Cardiac fibroblast (primary cell): Measurements from ENCODE around the gene DHCR24.

Experiments used
- DNase-seq, 2 donors: peaks; one replicate each; pipeline versions ENCODE4 v3.0.0 to v3.0.0-alpha.2; 2010; ENCODE audit warnings: low read depth in 2 of 2
- H3K4me3 ChIP-seq, 2 donors: replicated peaks in 1 of 2; 1 replicate in 1 of 2; 2 replicates in 1 of 2; pipeline ENCODE4 v1.5.1; 2011; ENCODE audit warnings: low read depth in 2 of 2, low read length in 2 of 2, mild to moderate bottlenecking in 2 of 2, moderate library complexity in 1 of 2
- TF ChIP-seq, protein P1 (sequence below): IDR thresholded peaks from one replicate; pipeline ENCODE4 v1.5.1; 2011; ENCODE audit warnings: low read depth, mild to moderate bottlenecking, low read length, inconsistent platforms

Gene DHCR24

GRCh38 chr1:54837002-54837853 is 49.8 kb downstream of the DHCR24 start:
- H3K4me3 ChIP-seq, result no peak overlapping the region
- TF ChIP-seq, protein P1, sequence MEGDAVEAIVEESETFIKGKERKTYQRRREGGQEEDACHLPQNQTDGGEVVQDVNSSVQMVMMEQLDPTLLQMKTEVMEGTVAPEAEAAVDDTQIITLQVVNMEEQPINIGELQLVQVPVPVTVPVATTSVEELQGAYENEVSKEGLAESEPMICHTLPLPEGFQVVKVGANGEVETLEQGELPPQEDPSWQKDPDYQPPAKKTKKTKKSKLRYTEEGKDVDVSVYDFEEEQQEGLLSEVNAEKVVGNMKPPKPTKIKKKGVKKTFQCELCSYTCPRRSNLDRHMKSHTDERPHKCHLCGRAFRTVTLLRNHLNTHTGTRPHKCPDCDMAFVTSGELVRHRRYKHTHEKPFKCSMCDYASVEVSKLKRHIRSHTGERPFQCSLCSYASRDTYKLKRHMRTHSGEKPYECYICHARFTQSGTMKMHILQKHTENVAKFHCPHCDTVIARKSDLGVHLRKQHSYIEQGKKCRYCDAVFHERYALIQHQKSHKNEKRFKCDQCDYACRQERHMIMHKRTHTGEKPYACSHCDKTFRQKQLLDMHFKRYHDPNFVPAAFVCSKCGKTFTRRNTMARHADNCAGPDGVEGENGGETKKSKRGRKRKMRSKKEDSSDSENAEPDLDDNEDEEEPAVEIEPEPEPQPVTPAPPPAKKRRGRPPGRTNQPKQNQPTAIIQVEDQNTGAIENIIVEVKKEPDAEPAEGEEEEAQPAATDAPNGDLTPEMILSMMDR, result no peak
- DNase-seq, result no peak

DNA sequence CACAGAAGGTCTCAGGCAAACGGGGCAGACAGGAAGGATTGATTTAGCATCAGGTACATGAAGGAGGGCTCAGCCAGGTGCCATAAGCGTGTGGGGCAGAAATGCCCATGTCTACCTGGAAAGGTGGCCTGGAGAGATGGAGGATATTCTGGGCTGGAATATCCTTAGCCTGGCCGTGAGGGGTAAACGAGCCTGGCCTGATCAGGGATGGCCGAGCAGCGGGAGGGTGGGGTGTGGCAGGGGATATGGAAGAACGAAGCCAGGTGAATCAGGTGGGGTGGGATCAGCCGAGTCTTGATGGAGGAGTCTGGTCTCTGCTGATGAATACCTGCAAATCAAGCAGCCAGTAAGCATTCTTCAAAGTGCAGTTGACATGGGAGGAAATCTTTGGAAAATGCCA is 50.4 kb downstream of the DHCR24 start:
- no peak for DNase-seq
- TF ChIP-seq, protein P1, result no peak
- no peak overlapping the region for H3K4me3 ChIP-seq

DNA sequence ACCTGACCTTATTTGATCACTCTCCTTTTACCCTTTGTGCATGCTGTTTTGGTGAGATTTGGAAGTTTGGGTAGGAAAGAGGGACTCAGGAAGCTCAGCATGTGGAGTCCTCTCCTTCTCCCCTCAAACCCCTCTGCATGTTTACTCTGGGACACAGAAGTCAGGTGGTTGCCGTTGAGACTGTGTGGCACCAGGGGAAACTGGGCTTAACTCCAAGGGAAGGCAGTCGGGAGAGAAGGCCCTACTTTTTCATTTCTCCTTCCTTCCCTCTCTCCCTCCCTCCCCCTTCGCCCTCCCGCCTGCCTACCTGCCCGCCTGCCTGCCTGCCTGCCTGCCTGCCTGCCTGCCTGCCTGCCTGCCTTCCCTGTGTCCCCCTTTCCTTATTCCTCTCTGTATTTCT is 51.0 kb downstream of the DHCR24 start:
- no peak for DNase-seq
- TF ChIP-seq, protein P1, result no peak
- no peak overlapping the region for H3K4me3 ChIP-seq

GRCh38 chr1:54835131-54835898 is 51.7 kb downstream of the DHCR24 start:
- H3K4me3 ChIP-seq, result no peak overlapping the region
- TF ChIP-seq, protein P1, result no peak
- no peak for DNase-seq

GRCh38 chr1:54834007-54834541 is 52.9 kb downstream of the DHCR24 start:
- TF ChIP-seq, protein P1, result no peak
- H3K4me3 ChIP-seq, result no peak overlapping the region
- DNase-seq, result no peak

DNA sequence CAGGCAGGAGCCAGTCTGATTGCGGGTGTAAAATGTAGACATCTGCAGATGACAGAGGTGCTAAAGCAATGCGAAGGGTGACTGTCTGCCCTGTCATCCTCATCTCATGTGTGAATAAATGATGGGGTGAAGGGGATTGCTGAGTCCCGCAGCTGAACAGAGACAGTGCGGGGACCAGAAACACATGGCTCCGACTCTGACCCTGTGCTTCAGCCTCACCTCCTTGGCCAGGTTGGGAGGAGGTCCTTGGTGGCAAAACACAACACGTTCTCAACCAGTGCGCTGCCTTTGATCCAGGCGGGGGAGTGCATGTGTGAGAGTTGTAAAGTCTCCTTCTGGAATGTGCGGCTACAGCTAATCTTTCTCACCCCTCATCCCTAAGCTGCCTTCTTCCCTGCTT is 53.9 kb downstream of the DHCR24 start:
- H3K4me3 ChIP-seq, result no peak overlapping the region
- no peak for DNase-seq
- TF ChIP-seq, protein P1, result no peak
